Skin of body (tissue), 2 donors: ENCODE measurements around the gene GAB1. TPM values are rescaled to one million over a fixed set of nuclear protein-coding genes. Genes with fewer than 3 reads are reported as not detected.
A peak's percentile ranks its signal among the peaks of the same experiment; 100 is the strongest.

Source experiments
- DNase-seq: peaks from one replicate; lab custom pipeline; 2025; lab: John Stamatoyannopoulos, UW
- total RNA-seq: library from RNA; depleted of rRNA; stranded (reverse); fragments of >200 nt; gene quantifications from one replicate; pipeline ENCODE4 v1.2.3, GENCODE V29; 2014

The GAB1 gene
- total RNA-seq: 51.5 TPM

- DNase-seq: peak; percentile 67
Measured at GRCh38 chr4:143336781-143337599, at the start of gene GAB1. GAB1 (plus strand) TSS chr4:143336876; CDS start chr4:143337189, 313 bp downstream.

- DNase-seq: no peak
Measured at GRCh38 chr4:143287572-143287923, 49.1 kb upstream of the GAB1 start.

- DNase-seq: no peak
Measured at GRCh38 chr4:143288171-143288570, 48.5 kb upstream of the GAB1 start.

GRCh38 chr4:143289370-143289769, 47.3 kb upstream of the GAB1 start:
- no peak for DNase-seq

- DNase-seq: no peak
Measured at GRCh38 chr4:143291314-143291713, 45.4 kb upstream of the GAB1 start.

GRCh38 chr4:143292858-143293257, 43.8 kb upstream of the GAB1 start:
- DNase-seq: no peak

GRCh38 chr4:143294310-143294709, 42.4 kb upstream of the GAB1 start:
- no peak for DNase-seq

GRCh38 chr4:143294710-143295275, 41.9 kb upstream of the GAB1 start:
- peak; percentile 9 for DNase-seq

GRCh38 chr4:143296397-143297067, 40.1 kb upstream of the GAB1 start:
- DNase-seq: no peak

GRCh38 chr4:143300860-143301259, 35.8 kb upstream of the GAB1 start:
- DNase-seq: no peak

- peak; percentile 71 for DNase-seq
Measured at GRCh38 chr4:143302536-143302935, 34.1 kb upstream of the GAB1 start.

- DNase-seq: no peak
Measured at GRCh38 chr4:143306788-143307187, 29.9 kb upstream of the GAB1 start.

GRCh38 chr4:143307531-143307930, 29.1 kb upstream of the GAB1 start:
- no peak for DNase-seq

- no peak for DNase-seq
Measured at GRCh38 chr4:143308377-143308776, 28.3 kb upstream of the GAB1 start.

- DNase-seq: no peak
Measured at GRCh38 chr4:143311924-143312323, 24.8 kb upstream of the GAB1 start.

- no peak for DNase-seq
Measured at GRCh38 chr4:143313521-143313920, 23.2 kb upstream of the GAB1 start.

- no peak for DNase-seq
Measured at GRCh38 chr4:143313996-143314395, 22.7 kb upstream of the GAB1 start.

GRCh38 chr4:143320113-143320512, 16.6 kb upstream of the GAB1 start:
- no peak for DNase-seq

- no peak for DNase-seq
Measured at GRCh38 chr4:143326735-143327134, 9.9 kb upstream of the GAB1 start.

- DNase-seq: no peak
Measured at GRCh38 chr4:143329985-143330384, 6.7 kb upstream of the GAB1 start.

- peak; percentile 94 for DNase-seq
Measured at GRCh38 chr4:143335979-143336780, 496 bp upstream of the GAB1 start.
